ENCODE results near the gene GPAT3.

- no peak for TF ChIP-seq GATA3 (IDR thresholded peaks at IDR 0.05; ENCODE audit: low read depth, low read length)
- TF ChIP-seq GATA2 (IDR thresholded peaks at IDR 0.05; ENCODE audit: low read depth, low read length): no peak
These were observed 95.2 kb downstream of the GPAT3 start for GRCh38 chr4:83631066-83631465.

Measured in SH-SY5Y (cell line).